ENCODE measurements around the gene ATP6V1G1.

Gene ATP6V1G1

GRCh38 chr9:114613087-114613486 is 25.5 kb downstream of the ATP6V1G1 start:
- no peak for DNase-seq

GRCh38 chr9:114613919-114614318 is 26.4 kb downstream of the ATP6V1G1 start:
- DNase-seq, result no peak

GRCh38 chr9:114614373-114614772 is 26.8 kb downstream of the ATP6V1G1 start:
- DNase-seq, result no peak

- no peak for DNase-seq
Observed at GRCh38 chr9:114616684-114617520, 29.3 kb downstream of the ATP6V1G1 start.

GRCh38 chr9:114619191-114619761 is 31.7 kb downstream of the ATP6V1G1 start:
- no peak for DNase-seq

GRCh38 chr9:114621561-114621960 is 34.0 kb downstream of the ATP6V1G1 start:
- DNase-seq, result no peak

GRCh38 chr9:114621975-114622609 is 34.5 kb downstream of the ATP6V1G1 start:
- DNase-seq, result no peak

GRCh38 chr9:114624677-114625076 is 37.1 kb downstream of the ATP6V1G1 start:
- no peak for DNase-seq

- DNase-seq, result no peak
Observed at GRCh38 chr9:114626415-114627020, 38.9 kb downstream of the ATP6V1G1 start.

- no peak for DNase-seq
Observed at GRCh38 chr9:114627553-114627952, 40.0 kb downstream of the ATP6V1G1 start.

- DNase-seq, result no peak
Observed at GRCh38 chr9:114629563-114630090, 42.1 kb downstream of the ATP6V1G1 start.

GRCh38 chr9:114631166-114631565 is 43.6 kb downstream of the ATP6V1G1 start:
- no peak for DNase-seq

GRCh38 chr9:114633438-114634089 is 46.0 kb downstream of the ATP6V1G1 start:
- no peak for DNase-seq

- DNase-seq, result no peak
Observed at GRCh38 chr9:114634387-114634786, 46.8 kb downstream of the ATP6V1G1 start.

GRCh38 chr9:114638404-114638803 is 50.8 kb downstream of the ATP6V1G1 start:
- no peak for DNase-seq

GRCh38 chr9:114641967-114642366 is 54.4 kb downstream of the ATP6V1G1 start:
- no peak for DNase-seq

- DNase-seq, result no peak
Observed at GRCh38 chr9:114643001-114643400, 55.4 kb downstream of the ATP6V1G1 start.

- no peak for DNase-seq
Observed at GRCh38 chr9:114643896-114644295, 56.3 kb downstream of the ATP6V1G1 start.

All from NCI-H446 treated with DMSO at 0.1 percent for 48 hours (cell line).